Heart left ventricle (tissue), 16 donors: ENCODE results near the gene COX6A2. TPM values are rescaled to one million over a fixed set of nuclear protein-coding genes. Genes with fewer than 3 reads are reported as not detected.

Experiments
- ATAC-seq, 4 donors: fragments of 200-7000 bp; cut with Tn5 transposase; one replicate each; pipeline ENCODE4 v1.9.1; 2020 to 2022; ENCODE audit warnings: moderate library complexity in 4 of 4, mild to moderate bottlenecking in 3 of 4, moderate number of reproducible peaks in 1 of 4
- DNase-seq, 5 donors: peaks; one replicate each; pipeline ENCODE4 v3.0.0-alpha.2; 2020
- H3K27ac ChIP-seq, 12 donors: fragments of 200-600 bp; sonication (generic) in 4 of 12; one replicate each; pipeline versions ENCODE4 v1.5.0 to v1.8.0; 2016 to 2022; ENCODE audit warnings: mild to moderate bottlenecking in 2 of 12
- H3K27me3 ChIP-seq, 9 donors: fragments of 200-600 bp; sonication (generic) in 2 of 9; one replicate each; pipeline versions ENCODE4 v1.5.1 to v1.8.0; 2016 to 2022; ENCODE audit warnings: mild to moderate bottlenecking in 3 of 9
- H3K36me3 ChIP-seq, 9 donors: fragments of 200-600 bp; sonication (generic) in 2 of 9; one replicate each; pipeline versions ENCODE4 v1.5.0 to v1.8.0; 2018 to 2022; ENCODE audit warnings: mild to moderate bottlenecking in 2 of 9
- H3K4me1 ChIP-seq, 12 donors: fragments of 200-600 bp; sonication (generic) in 4 of 12; one replicate each; pipeline versions ENCODE4 v1.5.0 to v1.8.0; 2016 to 2022; ENCODE audit warnings: mild to moderate bottlenecking in 3 of 12
- H3K4me3 ChIP-seq, 12 donors: fragments of 200-600 bp; sonication (generic) in 4 of 12; one replicate each; pipeline versions ENCODE4 v1.5.0 to v1.8.0; 2017 to 2022; ENCODE audit warnings: mild to moderate bottlenecking in 9 of 12, moderate library complexity in 4 of 12
- H3K9me3 ChIP-seq, 12 donors: fragments of 200-600 bp; sonication (generic) in 4 of 12; one replicate each; pipeline versions ENCODE4 v1.5.0 to v1.8.0; 2016 to 2022; ENCODE audit warnings: mild to moderate bottlenecking in 1 of 12
- POLR2A ChIP-seq, 2 donors: fragments of 450-650 bp; IDR thresholded peaks; one replicate each; pipeline ENCODE4 v1.6.1; 2017; ENCODE audit warnings: antibody characterized with exemption in 2 of 2, mild to moderate bottlenecking in 2 of 2, moderate library complexity in 2 of 2
- WGBS, 4 donors: extraction: QIAGEN DNeasy Blood & Tissue Kit in 2 of 4; methylation state at CpG; one replicate each; pipeline versions ENCODE4 v1.1.5 to v1.1.7; 2013 to 2018; 5-methylcytosine and 5-hydroxymethylcytosine counted together
- intact Hi-C, 10 donors: fragments of 100-400 bp; cut with DNase I; formaldehyde crosslinking; loops; one replicate each; pipeline versions ENCODE4 v1.11.1 to v1.14.2; 2022
- polyA plus RNA-seq, 2 donors: library from polyadenylated mRNA; stranded (reverse); fragments of 200-250 nt; gene quantifications; one replicate each; pipeline ENCODE4 v1.2.3, GENCODE V29; 2013
- total RNA-seq, 9 donors: library from RNA; depleted of rRNA in 2 of 9; stranded (reverse); fragments of >200 nt in 2 of 9; fragmentation: NEBNext Ultra II Directional in 3 of 9; extraction: Animal tissue kit (Norgen Biotek cat#: 25700) in 3 of 9; gene quantifications; one replicate each; pipeline versions ENCODE4 v1.1.0 to v1.2.4, GENCODE V29; 2016 to 2023
- TF ChIP-seq, protein P1 (sequence below), 12 donors: fragments of 200-600 bp; sonication (generic) in 4 of 12; IDR thresholded peaks; one replicate each; pipeline versions ENCODE4 v1.5.0 to v1.8.0; 2018 to 2022; ENCODE audit warnings: antibody characterized with exemption in 12 of 12, mild to moderate bottlenecking in 5 of 12
- donor health status: ischemic (EF 13 %, LVEDD 7.1; RV severe dilation, severe dysfunction).
- donor health status: healthy with polysubstance abuse.
- donor health status: DM: no; HTN: yes; CAD: no.
- donor health status: DM: no; HTN: no; CAD: no.
- donor health status: ischemic (EF 25% LVEDD 6.9; RV normal size, moderate dysfunction).
- donor health status: ischemic (EF 25% LVEDD 5.7; RV mildly dilated, moderate dysfunction).
- donor health status: healthy.
- donor health status: DM: yes; HTN: yes; CAD: no.
- donor health status: ischemic (EF 35%, LVEDD 5.7; RV mildly dilated, moderate dysfunction).
- donor health status: nonischemic (EF 11% LVEDD 7.7; RV severe dilation, severe dysfunction).
- donor health status: DM: yes; HTN: yes; CAD: no.
- donor health status: PGD.
- donor health status: ischemic (EF 29% LVEDD 5.4; RV normal size, mild dysfunction).
- donor health status: nonischemic (EF 23%, LVEDD 6.1; RV moderate dilation, normal function).

Gene COX6A2
- total and polyA plus RNA-seq, 11 donors = 393 to 10,029 (median 1,151) TPM

GRCh38 chr16:31459687-31460581 lies 31.8 kb upstream of the COX6A2 start:
- peak overlapping the region; percentile 94 to 100 (median 99) for H3K27ac ChIP-seq
- H3K4me1 ChIP-seq = peaks cover 0 to 49% (median 41%) of the 10 kb centered on the region in 12 donors
- peak; percentile 83 to 92 (median 88) for ATAC-seq
- no peaks in the 10 kb centered on the region for H3K27me3 ChIP-seq
- intact Hi-C loops = loop anchor here in 7 of 10 donors (1.0 to 10.0 kb wide), 20 partner anchors 11 to 505 kb away; partner anchors contain the start of genes ZNF267 (in 4 of the 7), RUSF1 (in 3 of the 7), FUS (in 2 of the 7) and STX4 (in 2 of the 7)
- peak; percentile 100 for DNase-seq
- H3K36me3 ChIP-seq = peaks cover 0 to 32% (median 29%) of the 10 kb centered on the region in 9 donors
- no peaks in the 10 kb centered on the region for H3K9me3 ChIP-seq
- 3 to 8% (median 4%) methylated on average over 20 to 61 of the region's 61 CpGs for WGBS, 4 donors
- H3K4me3 ChIP-seq = peak overlapping the region; percentile 57 to 93 (median 80)
- TF ChIP-seq, protein P1, sequence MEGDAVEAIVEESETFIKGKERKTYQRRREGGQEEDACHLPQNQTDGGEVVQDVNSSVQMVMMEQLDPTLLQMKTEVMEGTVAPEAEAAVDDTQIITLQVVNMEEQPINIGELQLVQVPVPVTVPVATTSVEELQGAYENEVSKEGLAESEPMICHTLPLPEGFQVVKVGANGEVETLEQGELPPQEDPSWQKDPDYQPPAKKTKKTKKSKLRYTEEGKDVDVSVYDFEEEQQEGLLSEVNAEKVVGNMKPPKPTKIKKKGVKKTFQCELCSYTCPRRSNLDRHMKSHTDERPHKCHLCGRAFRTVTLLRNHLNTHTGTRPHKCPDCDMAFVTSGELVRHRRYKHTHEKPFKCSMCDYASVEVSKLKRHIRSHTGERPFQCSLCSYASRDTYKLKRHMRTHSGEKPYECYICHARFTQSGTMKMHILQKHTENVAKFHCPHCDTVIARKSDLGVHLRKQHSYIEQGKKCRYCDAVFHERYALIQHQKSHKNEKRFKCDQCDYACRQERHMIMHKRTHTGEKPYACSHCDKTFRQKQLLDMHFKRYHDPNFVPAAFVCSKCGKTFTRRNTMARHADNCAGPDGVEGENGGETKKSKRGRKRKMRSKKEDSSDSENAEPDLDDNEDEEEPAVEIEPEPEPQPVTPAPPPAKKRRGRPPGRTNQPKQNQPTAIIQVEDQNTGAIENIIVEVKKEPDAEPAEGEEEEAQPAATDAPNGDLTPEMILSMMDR (IDR thresholded peaks at IDR 0.05) = no peak
- TF ChIP-seq POLR2A (IDR thresholded peaks at IDR 0.05) = no peak

DNA sequence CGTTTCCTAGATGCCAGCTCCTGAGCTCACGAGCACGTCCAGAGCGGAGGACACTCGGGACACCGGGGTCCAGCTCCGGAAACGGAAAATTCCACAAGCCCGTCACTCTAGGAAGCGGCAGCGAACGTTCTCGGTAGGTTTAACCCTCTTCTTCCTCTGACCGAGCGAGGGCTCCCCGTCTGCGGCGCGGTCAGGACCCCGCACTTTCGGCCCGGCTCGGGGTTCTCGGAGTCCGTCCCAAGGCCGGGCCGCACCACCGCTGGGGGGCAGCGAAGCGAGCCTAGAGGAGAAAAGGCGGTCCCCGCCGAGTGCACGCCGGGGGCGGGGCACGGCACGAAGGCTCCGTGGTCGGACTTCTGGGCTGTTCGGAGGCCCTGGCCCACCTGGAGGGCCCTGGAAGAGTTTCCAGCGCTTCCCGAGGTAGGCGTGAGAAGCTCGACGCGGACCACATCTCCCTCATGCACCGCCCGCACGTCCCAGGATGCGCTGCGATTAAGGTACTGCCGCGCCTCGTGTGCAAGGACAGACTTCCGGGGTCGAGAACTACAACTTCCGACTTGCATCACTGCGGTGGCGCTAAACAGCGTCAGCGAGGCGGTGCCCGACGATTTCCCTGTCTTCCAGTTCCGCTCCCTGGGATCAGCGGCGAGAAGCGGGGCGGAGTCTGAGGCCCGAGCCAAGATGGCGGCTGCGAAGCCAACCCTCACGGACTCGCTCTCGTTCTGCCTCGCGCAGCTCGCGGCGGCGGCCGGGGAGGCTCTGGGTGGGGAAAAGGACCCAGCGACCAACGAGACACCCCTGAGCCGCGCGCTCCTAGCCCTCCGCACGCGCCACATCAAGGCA lies 30.9 kb upstream of the COX6A2 start, which contains the start of gene ARMC5:
Gene ARMC5, plus strand, starts transcription at position 658 of the 843 bp plus-strand sequence. Its CDS starts 24 bp downstream, at position 682.
- intact Hi-C loops = loop anchor here in 7 of 10 donors (1.0 to 10.0 kb wide), 17 partner anchors 14 to 504 kb away; partner anchors contain the start of genes ZNF267 (in 4 of the 7), RUSF1 (in 3 of the 7), FUS (in 2 of the 7) and STX4 (in 2 of the 7)
- peaks cover 0 to 25% (median 20%) of the 10 kb centered on the region in 9 donors for H3K36me3 ChIP-seq
- 0 to 1% (median 0%) methylated on average over 12 to 91 of the region's 91 CpGs for WGBS, 4 donors
- peak within 1 kb of the TSS; percentile 94 to 100 (median 99) for H3K27ac ChIP-seq
- peak within 1 kb of the TSS; percentile 57 to 93 (median 80) for H3K4me3 ChIP-seq
- H3K27me3 ChIP-seq = no peaks in the 10 kb centered on the region
- DNase-seq (peak; percentile 98 to 99 (median 98)), ATAC-seq (peak; percentile 82 to 90 (median 88))
- TF ChIP-seq, protein P1 (IDR thresholded peaks at IDR 0.05) = peak; percentile 39 to 83 (median 62)
- peak in 1 of 2 donors; percentile 19 for TF ChIP-seq POLR2A (IDR thresholded peaks at IDR 0.05)
- H3K4me1 ChIP-seq = peaks cover 0 to 57% (median 43%) of the 10 kb centered on the region in 12 donors
- H3K9me3 ChIP-seq = no peaks in the 10 kb centered on the region

GRCh38 chr16:31458073-31458843 lies 30.1 kb upstream of the COX6A2 start:
- H3K36me3 ChIP-seq = peaks cover 0 to 17% (median 12%) of the 10 kb centered on the region in 9 donors
- intact Hi-C loops = loop anchor here in 7 of 10 donors (2.0 to 10.0 kb wide), 15 partner anchors 15 to 503 kb away; partner anchors contain the start of genes ZNF267 (in 4 of the 7), FUS (in 2 of the 7), RUSF1 (in 2 of the 7) and SETD1A (in 1 of the 7)
- no peaks in the 10 kb centered on the region for H3K9me3 ChIP-seq
- DNase-seq (peak in 2 of 5 donors; percentile 44 to 78), ATAC-seq (peak in 3 of 4 donors; percentile 0 to 2 (median 1))
- H3K27me3 ChIP-seq = no peaks in the 10 kb centered on the region
- peak overlapping the region; percentile 57 to 93 (median 80) for H3K4me3 ChIP-seq
- peaks cover 5 to 65% (median 51%) of the 10 kb centered on the region in 12 donors for H3K4me1 ChIP-seq
- no peak for TF ChIP-seq POLR2A (IDR thresholded peaks at IDR 0.05)
- TF ChIP-seq, protein P1 (IDR thresholded peaks at IDR 0.05) = peak in 3 of 12 donors; percentile 8 to 40 (median 23)
- H3K27ac ChIP-seq = peak overlapping the region; percentile 94 to 100 (median 99)
- WGBS, 4 donors = 0 to 3% (median 1%) methylated on average over 4 to 42 of the region's 42 CpGs
